ENCODE measurements around the gene NAV3. TPM values are rescaled to one million over a fixed set of nuclear protein-coding genes. Genes with fewer than 3 reads are reported as not detected.

NAV3 gene
- polyA plus RNA-seq, 3 donors: 0.11 TPM; not detected in 2

DNA sequence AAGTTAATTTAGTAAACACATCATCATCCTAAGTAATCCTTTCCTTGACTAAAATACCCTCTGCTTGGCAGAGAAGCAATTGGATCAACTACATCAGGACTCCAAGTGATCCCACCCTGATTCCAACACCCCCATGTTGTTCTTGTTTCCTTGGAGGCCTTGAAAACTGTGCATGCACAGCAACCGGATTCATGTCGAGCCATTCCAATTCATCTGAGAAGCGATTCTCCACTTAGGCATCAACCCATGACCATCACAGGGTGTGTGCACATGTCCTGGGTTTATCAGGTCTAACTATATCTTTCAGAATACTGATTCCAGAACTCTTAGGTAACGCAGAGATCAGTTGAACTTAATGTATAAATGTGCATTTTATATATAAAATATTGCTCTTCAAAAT is 163.0 kb downstream of the NAV3 start:
- H3K27ac Mint-ChIP-seq: no peak overlapping the region
- H3K36me3 Mint-ChIP-seq: no peaks in the 10 kb centered on the region
- Histone ChIP-seq H3K79me2 (ENCODE audit: insufficient read depth, low read length) (no peaks in the 10 kb centered on the region), H3K9ac (ENCODE audit: insufficient read depth, low read length, poor library complexity, severe bottlenecking) (no peak overlapping the region), H3K4me3 (replicated peaks in 1 of 3; ENCODE audit: low read depth in 2 of 3, low read length in 3 of 3) (no peak overlapping the region), H4K20me1 (ENCODE audit: insufficient read depth, low read length) (no peaks in the 10 kb centered on the region), H2AFZ (ENCODE audit: insufficient read depth, low read depth, low read length, poor library complexity, severe bottlenecking) (no peak overlapping the region), H3K27ac (ENCODE audit: low read depth in 1 of 2, low read length in 2 of 2) (no peak overlapping the region), H3K4me2 (replicated peaks; ENCODE audit: extremely low read depth, low read length, poor library complexity, severe bottlenecking) (no peak overlapping the region), H3K4me1 (ENCODE audit: control insufficient read depth in 1 of 2, insufficient read depth in 2 of 2, low read length in 2 of 2) (peaks cover 6 to 7% of the 10 kb centered on the region in 2 donors), H3K36me3 (replicated peaks in 1 of 2; ENCODE audit: control insufficient read depth in 1 of 2, insufficient read depth in 2 of 2, low read length in 2 of 2) (no peaks in the 10 kb centered on the region), H3K27me3 (ENCODE audit: control insufficient read depth in 2 of 2, insufficient read depth in 2 of 2, low read length in 2 of 2) (no peaks in the 10 kb centered on the region), H3K9me3 (replicated peaks in 1 of 2; ENCODE audit: control insufficient read depth in 1 of 2, insufficient read depth in 1 of 2, low read length in 2 of 2) (peaks cover 4 to 8% of the 10 kb centered on the region in 2 donors)
- intact Hi-C loops (cut with micrococcal nuclease): no loop called here
- TF ChIP-seq CTCF (IDR thresholded peaks at IDR 0.05): no peak
- peaks cover 8% of the 10 kb centered on the region for H3K4me1 Mint-ChIP-seq
- H3K9me3 Mint-ChIP-seq: peaks cover 0 to 10% (median 3%) of the 10 kb centered on the region in 7 donors
- H3K27me3 Mint-ChIP-seq (ENCODE audit: low read depth in 3 of 3): peaks cover 0 to 1% (median 0%) of the 10 kb centered on the region in 3 donors
- 83% methylated on average over 3 of the region's 4 CpGs for WGBS (ENCODE audit: insufficient coverage)
- H3K4me3 Mint-ChIP-seq: no peak overlapping the region
- DNase-seq: no peak

- no peak overlapping the region for H2AFZ ChIP-seq (ENCODE audit: insufficient read depth, low read depth, low read length, poor library complexity, severe bottlenecking)
- WGBS (ENCODE audit: insufficient coverage): no CpG with 5 or more reads among the region's 2 CpGs
- TF ChIP-seq CTCF (IDR thresholded peaks at IDR 0.05): no peak
- Mint-ChIP-seq H3K27me3 (ENCODE audit: low read depth in 3 of 3) (no peaks in the 10 kb centered on the region), H3K27ac (no peak overlapping the region), H3K36me3 (no peaks in the 10 kb centered on the region), H3K4me3 (no peak overlapping the region), H3K4me1 (peaks cover 21% of the 10 kb centered on the region), H3K9me3 (peaks cover 0 to 6% (median 2%) of the 10 kb centered on the region in 7 donors)
- no peak overlapping the region for H3K4me3 ChIP-seq (replicated peaks in 1 of 3; ENCODE audit: low read depth in 2 of 3, low read length in 3 of 3)
- no peak for DNase-seq
- peaks cover under 1 to 4% of the 10 kb centered on the region in 2 donors for H3K9me3 ChIP-seq (replicated peaks in 1 of 2; ENCODE audit: control insufficient read depth in 1 of 2, insufficient read depth in 1 of 2, low read length in 2 of 2)
- no peak overlapping the region for H3K27ac ChIP-seq (ENCODE audit: low read depth in 1 of 2, low read length in 2 of 2)
- no peaks in the 10 kb centered on the region for H4K20me1 ChIP-seq (ENCODE audit: insufficient read depth, low read length)
- no peaks in the 10 kb centered on the region for H3K79me2 ChIP-seq (ENCODE audit: insufficient read depth, low read length)
- peaks cover 18 to 22% of the 10 kb centered on the region in 2 donors for H3K4me1 ChIP-seq (ENCODE audit: control insufficient read depth in 1 of 2, insufficient read depth in 2 of 2, low read length in 2 of 2)
- intact Hi-C loops (cut with micrococcal nuclease): no loop called here
- no peak overlapping the region for H3K4me2 ChIP-seq (replicated peaks; ENCODE audit: extremely low read depth, low read length, poor library complexity, severe bottlenecking)
- H3K27me3 ChIP-seq (ENCODE audit: control insufficient read depth in 2 of 2, insufficient read depth in 2 of 2, low read length in 2 of 2): no peaks in the 10 kb centered on the region
- H3K9ac ChIP-seq (ENCODE audit: insufficient read depth, low read length, poor library complexity, severe bottlenecking): no peak overlapping the region
- no peaks in the 10 kb centered on the region for H3K36me3 ChIP-seq (replicated peaks in 1 of 2; ENCODE audit: control insufficient read depth in 1 of 2, insufficient read depth in 2 of 2, low read length in 2 of 2)
Observed at GRCh38 chr12:77995436-77996167, 164.9 kb downstream of the NAV3 start.

All from CD14-positive monocyte (primary cell).